ENCODE results near the gene SLC38A5.

The SLC38A5 gene

GRCh38 chrX:48478806-48479205, 8.7 kb upstream of the SLC38A5 start:
- no peak overlapping the region for H3K4me3 ChIP-seq (ENCODE audit: low read length)
- no peak for TF ChIP-seq ZNF274 (IDR thresholded peaks at IDR 0.05; ENCODE audit: low read depth, low read length)

GRCh38 chrX:48477960-48478755, 8.1 kb upstream of the SLC38A5 start:
- H3K4me3 ChIP-seq (ENCODE audit: low read length), result no peak overlapping the region; the same call in 1 of the 2 replicates

GRCh38 chrX:48476919-48477318, 6.9 kb upstream of the SLC38A5 start:
- peak overlapping the region; percentile 89 for H3K4me3 ChIP-seq (ENCODE audit: low read length)
- no peak for TF ChIP-seq ZNF274 (IDR thresholded peaks at IDR 0.05; ENCODE audit: low read depth, low read length)

More at GRCh38 chrX:48477960-48478755, 8.1 kb upstream of the SLC38A5 start:
- TF ChIP-seq ZNF274 (IDR thresholded peaks at IDR 0.05; ENCODE audit: low read depth, low read length), result no peak

GRCh38 chrX:48475774-48476577, 5.9 kb upstream of the SLC38A5 start, which contains the start of gene FTSJ1:
TSS of gene FTSJ1 (plus strand) at chrX:48476199. CDS start at chrX:48478048, 1,849 bp downstream.
- TF ChIP-seq ZNF274 (IDR thresholded peaks at IDR 0.05; ENCODE audit: low read depth, low read length), result no peak
- H3K4me3 ChIP-seq (ENCODE audit: low read length), result peak within 1 kb of the TSS; percentile 89

GRCh38 chrX:48475296-48475695, 5.2 kb upstream of the SLC38A5 start:
- TF ChIP-seq ZNF274 (IDR thresholded peaks at IDR 0.05; ENCODE audit: low read depth, low read length), result no peak

GRCh38 chrX:48474581-48474980, 4.5 kb upstream of the SLC38A5 start:
- no peak overlapping the region; the same call in 1 of the 2 replicates for H3K4me3 ChIP-seq (ENCODE audit: low read length)

More at GRCh38 chrX:48475296-48475695, 5.2 kb upstream of the SLC38A5 start:
- peak overlapping the region; percentile 89 for H3K4me3 ChIP-seq (ENCODE audit: low read length)

GRCh38 chrX:48474127-48474526, 4.1 kb upstream of the SLC38A5 start:
- H3K4me3 ChIP-seq (ENCODE audit: low read length), result no peak overlapping the region
- TF ChIP-seq ZNF274 (IDR thresholded peaks at IDR 0.05; ENCODE audit: low read depth, low read length), result no peak

More at GRCh38 chrX:48474581-48474980, 4.5 kb upstream of the SLC38A5 start:
- TF ChIP-seq ZNF274 (IDR thresholded peaks at IDR 0.05; ENCODE audit: low read depth, low read length), result no peak

GRCh38 chrX:48473704-48473990, 3.6 kb upstream of the SLC38A5 start:
- TF ChIP-seq ZNF274 (IDR thresholded peaks at IDR 0.05; ENCODE audit: low read depth, low read length), result no peak
- no peak overlapping the region for H3K4me3 ChIP-seq (ENCODE audit: low read length)

GRCh38 chrX:48472851-48473703, 3.0 kb upstream of the SLC38A5 start:
- no peak for TF ChIP-seq ZNF274 (IDR thresholded peaks at IDR 0.05; ENCODE audit: low read depth, low read length)
- no peak overlapping the region for H3K4me3 ChIP-seq (ENCODE audit: low read length)

GRCh38 chrX:48472225-48472624, 2.2 kb upstream of the SLC38A5 start:
- TF ChIP-seq ZNF274 (IDR thresholded peaks at IDR 0.05; ENCODE audit: low read depth, low read length), result no peak
- H3K4me3 ChIP-seq (ENCODE audit: low read length), result no peak overlapping the region

- no peak overlapping the region for H3K4me3 ChIP-seq (ENCODE audit: low read length)
Measured at GRCh38 chrX:48471504-48471903, 1.4 kb upstream of the SLC38A5 start.

GRCh38 chrX:48470833-48471118, 716 bp upstream of the SLC38A5 start:
- no peak for TF ChIP-seq ZNF274 (IDR thresholded peaks at IDR 0.05; ENCODE audit: low read depth, low read length)
- no peak overlapping the region for H3K4me3 ChIP-seq (ENCODE audit: low read length)

More at GRCh38 chrX:48471504-48471903, 1.4 kb upstream of the SLC38A5 start:
- TF ChIP-seq ZNF274 (IDR thresholded peaks at IDR 0.05; ENCODE audit: low read depth, low read length), result no peak

GRCh38 chrX:48468693-48469691, 1.1 kb downstream of the SLC38A5 start:
- no peak for TF ChIP-seq ZNF274 (IDR thresholded peaks at IDR 0.05; ENCODE audit: low read depth, low read length)
- peak overlapping the region; percentile 77; the same call in 1 of the 2 replicates for H3K4me3 ChIP-seq (ENCODE audit: low read length)

All from GM08714 (cell line).